Right cardiac atrium (tissue), 5 donors: ENCODE measurements around the gene NSL1. TPM values are rescaled to one million over a fixed set of nuclear protein-coding genes. Genes with fewer than 3 reads are reported as not detected.
"Not testable (repeated sequence)": the region's sequence is repeated elsewhere in the genome, so short reads cannot be mapped to it uniquely, and the experiment has no call there.

Source experiments
- ATAC-seq, 2 donors: fragments of 200-7000 bp; cut with Tn5 transposase; one replicate each; pipeline versions ENCODE4 v1.8.0 to v1.9.1; 2020; ENCODE audit warnings: moderate library complexity in 2 of 2, mild to moderate bottlenecking in 1 of 2
- DNase-seq, 3 donors: peaks; one replicate each; pipeline ENCODE4 v3.0.0-alpha.2; 2020
- H3K27ac ChIP-seq: one replicate; pipeline ENCODE4 v1.5.1; 2013; ENCODE audit warnings: mild to moderate bottlenecking, low read length, control low read depth, moderate library complexity
- H3K27me3 ChIP-seq: one replicate; pipeline ENCODE4 v1.6.1; 2013; ENCODE audit not compliant: control insufficient read depth, insufficient read depth
- H3K4me1 ChIP-seq: one replicate; pipeline ENCODE4 v1.6.1; 2013; ENCODE audit warnings: low read length; ENCODE audit not compliant: control insufficient read depth, insufficient read depth
- H3K4me3 ChIP-seq: one replicate; pipeline ENCODE4 v1.5.1; 2013; ENCODE audit warnings: low read length, control low read depth
- H3K9me3 ChIP-seq: one replicate; pipeline ENCODE4 v1.6.1; 2013; ENCODE audit warnings: low read length; ENCODE audit not compliant: control insufficient read depth
- WGBS: extraction: QIAGEN DNeasy Blood & Tissue Kit; methylation state at CpG from one replicate; pipeline ENCODE4 v1.1.7; 2013; 5-methylcytosine and 5-hydroxymethylcytosine counted together
- intact Hi-C, 4 donors: fragments of 100-400 bp; cut with DNase I; formaldehyde crosslinking; loops; one replicate each; pipeline versions ENCODE4 v1.11.0 to v1.14.0; 2022 to 2023
- polyA plus RNA-seq: library from polyadenylated mRNA; stranded (reverse); fragments of 200-250 nt; gene quantifications from one replicate; pipeline ENCODE4 v1.2.3, GENCODE V29; 2013
- total RNA-seq, 4 donors: library from RNA; stranded (reverse); fragmentation: NEBNext Ultra II Directional; extraction: Animal tissue kit (Norgen Biotek cat#: 25700); gene quantifications; one replicate each; pipeline ENCODE4 v1.2.1, GENCODE V29; 2021
- donor health status: healthy with polysubstance abuse.
- donor health status: DM: no; HTN: yes; CAD: no.
- donor health status: DM: no; HTN: no; CAD: no.
- donor health status: DM: no; HTN: yes; CAD: no; lungs with severe emphysema.
- donor health status: DM: yes; HTN: yes; CAD: no.

NSL1 gene
- total and polyA plus RNA-seq, 5 donors = 22.5 to 30.6 (median 23.7) TPM

GRCh38 chr1:212764718-212765281 lies 26.8 kb downstream of the NSL1 start:
- WGBS = 93% methylated on average over 1 of the region's 1 CpG
- ATAC-seq, DNase-seq, H3K4me3 ChIP-seq, H3K9me3 ChIP-seq, H3K27me3 ChIP-seq, intact Hi-C loops, H3K4me1 ChIP-seq, H3K27ac ChIP-seq: not testable (repeated sequence)

DNA sequence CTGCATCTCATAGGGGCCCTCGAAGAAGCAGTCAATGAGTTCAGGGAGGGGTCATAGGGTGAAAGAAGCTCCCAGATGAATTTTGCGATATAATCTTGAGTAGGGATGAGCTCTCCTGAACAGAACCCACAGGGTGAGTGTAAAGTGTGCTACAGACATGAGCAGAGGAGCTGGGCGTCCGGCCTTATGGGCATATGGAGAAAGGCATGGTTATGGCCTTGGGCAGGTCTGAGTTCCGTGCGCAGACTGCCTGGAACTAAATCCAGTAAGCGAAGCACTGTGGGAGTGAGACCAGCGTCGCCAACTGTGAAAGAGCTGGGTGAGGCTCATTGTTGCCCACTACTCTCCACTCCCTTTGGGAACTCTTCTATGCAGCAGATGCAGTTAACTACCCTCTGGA lies 28.7 kb downstream of the NSL1 start:
- no peak for DNase-seq
- Histone ChIP-seq H3K9me3 (no peaks in the 10 kb centered on the region), H3K27me3 (no peaks in the 10 kb centered on the region), H3K27ac (no peak overlapping the region), H3K4me1 (no peaks in the 10 kb centered on the region), H3K4me3 (no peak overlapping the region)
- ATAC-seq = no peak
- intact Hi-C loops = no loop called here
- 95% methylated on average over 9 of the region's 9 CpGs for WGBS

GRCh38 chr1:212762234-212762633 lies 29.3 kb downstream of the NSL1 start:
- Histone ChIP-seq H3K27me3 (no peaks in the 10 kb centered on the region), H3K4me3 (no peak overlapping the region), H3K4me1 (no peaks in the 10 kb centered on the region), H3K9me3 (no peaks in the 10 kb centered on the region), H3K27ac (no peak overlapping the region)
- over 99% methylated on average over 4 of the region's 4 CpGs for WGBS
- ATAC-seq = no peak
- DNase-seq = no peak
- intact Hi-C loops = no loop called here

DNA sequence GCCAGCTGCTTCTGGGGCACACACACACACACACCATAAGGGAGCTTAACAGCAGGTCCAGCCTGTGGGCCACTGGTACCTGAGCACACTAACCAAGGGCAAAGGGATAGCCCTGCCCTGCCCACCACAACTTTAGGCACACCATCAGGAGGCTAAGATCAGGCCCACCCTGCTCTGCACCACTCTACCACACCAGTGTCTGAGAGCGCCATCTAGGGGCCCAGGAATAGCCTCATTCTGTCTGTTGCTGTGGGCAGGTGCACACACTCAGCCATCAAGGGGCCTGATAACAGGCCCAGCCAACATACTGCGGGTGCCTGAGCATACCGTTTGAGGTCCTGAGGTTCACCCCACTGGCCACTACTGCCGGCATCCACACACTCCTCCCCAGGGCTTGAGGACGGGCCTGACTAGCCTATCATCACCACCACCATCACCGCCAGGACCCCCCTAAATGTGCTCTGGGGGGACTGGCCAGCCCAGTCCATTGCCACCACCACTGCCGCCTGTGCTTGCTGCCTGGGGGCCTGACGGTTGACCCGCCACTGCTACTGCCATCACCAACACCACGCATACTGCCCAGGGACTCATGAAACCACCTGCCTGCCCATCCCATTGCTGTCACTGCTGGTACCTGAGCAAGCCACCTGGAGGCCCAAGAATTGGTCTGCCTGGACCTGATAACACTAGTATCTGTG lies 31.3 kb downstream of the NSL1 start:
- DNase-seq = peak in 1 of 3 donors; percentile 45
- intact Hi-C loops = no loop called here
- no peaks in the 10 kb centered on the region for H3K9me3 ChIP-seq
- H3K4me3 ChIP-seq = no peak overlapping the region
- H3K27me3 ChIP-seq = no peaks in the 10 kb centered on the region
- peak; percentile 22 to 54 for ATAC-seq
- H3K4me1 ChIP-seq = no peaks in the 10 kb centered on the region
- H3K27ac ChIP-seq = no peak overlapping the region
- WGBS = 94% methylated on average over 10 of the region's 10 CpGs

DNA sequence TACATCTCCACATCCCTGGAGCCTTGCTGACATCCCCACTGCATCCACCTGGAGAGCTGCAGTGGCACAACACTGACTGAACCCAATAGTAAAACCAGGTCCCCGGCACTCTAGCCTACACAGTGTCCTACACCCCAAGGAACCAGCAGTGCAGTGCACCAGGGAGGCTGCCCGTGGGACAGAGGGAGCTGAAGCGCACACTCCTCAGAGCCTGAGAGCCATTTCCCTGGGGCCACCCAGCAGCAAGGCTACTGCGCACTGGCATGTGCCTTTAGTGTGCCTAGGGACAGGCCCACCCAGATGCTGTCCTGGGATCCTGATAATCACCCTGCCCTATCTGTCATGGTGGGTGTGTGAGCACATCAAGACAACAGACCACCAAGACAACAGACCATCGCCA lies 31.9 kb downstream of the NSL1 start:
- Histone ChIP-seq H3K27me3 (no peaks in the 10 kb centered on the region), H3K4me1 (no peaks in the 10 kb centered on the region), H3K4me3 (no peak overlapping the region), H3K9me3 (no peaks in the 10 kb centered on the region), H3K27ac (no peak overlapping the region)
- DNase-seq (no peak), ATAC-seq (peak in 1 of 2 donors; percentile 26)
- intact Hi-C loops = no loop called here
- 96% methylated on average over 5 of the region's 5 CpGs for WGBS

- no peak overlapping the region for H3K27ac ChIP-seq
- intact Hi-C loops = no loop called here
- DNase-seq = peak in 1 of 3 donors; percentile 65
- WGBS = 55% methylated on average over 1 of the region's 1 CpG
- H3K27me3 ChIP-seq = no peaks in the 10 kb centered on the region
- peaks cover 2% of the 10 kb centered on the region for H3K4me1 ChIP-seq
- no peak overlapping the region for H3K4me3 ChIP-seq
- ATAC-seq = peak; percentile 45 to 78
- no peaks in the 10 kb centered on the region for H3K9me3 ChIP-seq
Observed at GRCh38 chr1:212754680-212755079, 36.9 kb downstream of the NSL1 start.

DNA sequence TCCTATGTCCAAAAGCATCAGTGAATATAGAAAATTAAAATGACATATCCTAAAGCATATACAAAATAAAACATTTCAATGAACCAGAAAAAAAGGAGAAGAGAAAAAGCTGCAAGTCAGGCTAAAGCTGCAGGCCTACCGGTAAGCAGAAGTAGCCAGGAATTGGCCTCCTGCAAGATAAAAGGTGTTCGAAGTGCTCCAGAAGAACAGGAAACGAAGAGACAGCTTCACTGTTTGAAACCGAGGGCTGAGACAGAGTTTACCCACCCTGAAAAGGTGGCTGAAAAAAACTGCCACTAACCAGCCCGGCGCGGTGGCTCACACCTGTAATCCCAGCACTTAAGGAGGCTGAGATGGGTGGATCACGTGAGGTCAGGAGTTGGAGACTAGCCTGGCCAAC lies 37.4 kb downstream of the NSL1 start:
- Histone ChIP-seq H3K4me1 (peaks cover 2% of the 10 kb centered on the region), H3K27ac (no peak overlapping the region), H3K9me3 (no peaks in the 10 kb centered on the region), H3K4me3 (no peak overlapping the region), H3K27me3 (no peaks in the 10 kb centered on the region)
- intact Hi-C loops = no loop called here
- ATAC-seq (no peak), DNase-seq (no peak)
- WGBS = 71% methylated on average over 8 of the region's 8 CpGs

GRCh38 chr1:212753749-212754148 lies 37.8 kb downstream of the NSL1 start:
- Histone ChIP-seq H3K4me3 (no peak overlapping the region), H3K9me3 (no peaks in the 10 kb centered on the region), H3K4me1 (peaks cover 2% of the 10 kb centered on the region), H3K27ac (no peak overlapping the region), H3K27me3 (no peaks in the 10 kb centered on the region)
- DNase-seq (no peak), ATAC-seq (no peak)
- intact Hi-C loops = no loop called here

DNA sequence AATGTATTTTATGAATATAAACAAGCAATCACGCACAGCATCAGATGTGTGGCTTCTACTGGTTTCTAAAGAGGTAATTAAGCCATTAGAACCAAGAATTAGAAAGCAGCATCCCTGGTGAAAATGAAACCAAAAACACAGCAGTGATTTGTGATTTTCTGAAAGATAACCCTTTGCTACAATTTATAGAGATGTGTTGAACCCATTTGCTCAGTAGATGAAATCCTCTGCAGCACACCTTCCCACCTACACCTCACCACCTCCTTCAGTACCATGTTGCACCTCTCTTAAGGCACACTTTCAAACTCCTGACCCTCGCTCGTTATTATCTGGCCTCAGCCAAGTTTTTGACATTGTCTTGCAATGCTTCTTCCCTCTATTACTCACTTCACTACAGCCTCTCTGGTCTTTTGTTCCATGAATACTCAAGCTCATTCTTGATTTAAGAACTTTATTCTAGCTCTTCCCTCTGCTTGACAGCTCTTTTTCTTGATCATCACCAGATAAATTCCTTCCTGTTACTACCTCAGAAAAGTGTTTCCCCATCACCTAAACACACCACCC lies 38.6 kb downstream of the NSL1 start:
- intact Hi-C loops = no loop called here
- H3K4me1 ChIP-seq = peaks cover 2% of the 10 kb centered on the region
- H3K9me3 ChIP-seq = no peaks in the 10 kb centered on the region
- ATAC-seq (no peak), DNase-seq (no peak)
- no peak overlapping the region for H3K4me3 ChIP-seq
- peak overlapping the region; percentile 24 for H3K27ac ChIP-seq
- WGBS = 55% methylated on average over 3 of the region's 3 CpGs
- H3K27me3 ChIP-seq = no peaks in the 10 kb centered on the region

- ATAC-seq (peak; percentile 54 to 65), DNase-seq (no peak)
- no peaks in the 10 kb centered on the region for H3K27me3 ChIP-seq
- H3K4me3 ChIP-seq = no peak overlapping the region
- H3K4me1 ChIP-seq = peaks cover 2% of the 10 kb centered on the region
- no peaks in the 10 kb centered on the region for H3K9me3 ChIP-seq
- no peak overlapping the region for H3K27ac ChIP-seq
- intact Hi-C loops = no loop called here
- 89% methylated on average over 3 of the region's 3 CpGs for WGBS
Observed at GRCh38 chr1:212752252-212752933, 39.2 kb downstream of the NSL1 start.

GRCh38 chr1:212749821-212750535 lies 41.6 kb downstream of the NSL1 start:
- no peaks in the 10 kb centered on the region for H3K27me3 ChIP-seq
- H3K4me1 ChIP-seq = peaks cover 2% of the 10 kb centered on the region
- DNase-seq = no peak
- H3K27ac ChIP-seq = no peak overlapping the region
- no peaks in the 10 kb centered on the region for H3K9me3 ChIP-seq
- intact Hi-C loops = no loop called here
- H3K4me3 ChIP-seq = no peak overlapping the region
- peak in 1 of 2 donors; percentile 52 for ATAC-seq
- WGBS = 49% methylated on average over 4 of the region's 4 CpGs
